GM10248 (cell line): ENCODE data around the gene HLA-DQB1.
"Not testable (repeated sequence)": the region's sequence is repeated elsewhere in the genome, so short reads cannot be mapped to it uniquely, and the experiment has no call there.

Source experiments
- CTCF ChIA-PET: fragments of 300-600 bp; sonication (Branson Sonifier 250); formaldehyde crosslinking; extraction: SDS; loops from one replicate; lab custom pipeline; 2021; ENCODE audit warnings: antibody characterized with exemption; lab: Yijun Ruan, JAX
- POLR2A ChIA-PET: fragments of 350-650 bp; sonication (Branson Sonifier 250); formaldehyde crosslinking; extraction: SDS; loops from one replicate; lab custom pipeline; 2020; ENCODE audit warnings: antibody characterized with exemption; lab: Yijun Ruan, JAX
- DNase-seq: peaks from one replicate; pipeline ENCODE4 v3.0.0; 2012; ENCODE audit errors: extremely low spot score
- TF ChIP-seq, protein P1 (sequence below): IDR thresholded peaks from 2 replicates; pipeline ENCODE4 v1.5.1; 2012; ENCODE audit warnings: mild to moderate bottlenecking, low read depth; ENCODE audit errors: extremely low read depth, missing control alignments, control extremely low read depth

The HLA-DQB1 gene

DNA sequence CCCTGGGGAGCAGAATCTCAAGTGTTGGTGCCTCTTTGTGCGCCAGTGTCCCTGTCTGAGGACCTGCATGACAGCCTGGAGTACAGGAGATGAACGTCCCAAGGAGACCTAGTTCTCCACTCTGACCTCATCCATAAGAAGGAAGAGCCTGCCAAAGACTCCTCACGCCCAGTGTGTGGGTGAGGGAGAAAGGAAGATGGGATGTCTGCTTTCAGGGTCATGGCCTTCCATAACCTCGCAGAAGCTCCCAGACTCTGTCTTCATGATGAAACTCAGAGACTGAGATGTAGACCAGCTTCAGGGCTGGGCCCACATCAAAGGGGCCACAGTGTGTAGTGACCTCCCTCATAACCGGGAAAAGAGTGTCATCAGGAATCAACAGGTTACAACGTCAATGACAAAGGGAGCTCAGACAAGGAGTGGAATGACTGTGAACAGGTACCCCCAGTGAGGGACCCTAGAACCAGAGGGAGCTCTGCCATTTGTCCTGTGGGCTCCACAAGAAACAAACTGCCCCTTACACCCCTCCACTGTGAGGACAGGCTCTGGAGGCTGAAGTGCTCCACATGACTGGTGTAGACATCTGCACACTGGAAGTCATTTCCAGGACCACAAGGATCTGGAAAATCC is 8.1 kb downstream of the HLA-DQB1 start:
- TF ChIP-seq, protein P1, sequence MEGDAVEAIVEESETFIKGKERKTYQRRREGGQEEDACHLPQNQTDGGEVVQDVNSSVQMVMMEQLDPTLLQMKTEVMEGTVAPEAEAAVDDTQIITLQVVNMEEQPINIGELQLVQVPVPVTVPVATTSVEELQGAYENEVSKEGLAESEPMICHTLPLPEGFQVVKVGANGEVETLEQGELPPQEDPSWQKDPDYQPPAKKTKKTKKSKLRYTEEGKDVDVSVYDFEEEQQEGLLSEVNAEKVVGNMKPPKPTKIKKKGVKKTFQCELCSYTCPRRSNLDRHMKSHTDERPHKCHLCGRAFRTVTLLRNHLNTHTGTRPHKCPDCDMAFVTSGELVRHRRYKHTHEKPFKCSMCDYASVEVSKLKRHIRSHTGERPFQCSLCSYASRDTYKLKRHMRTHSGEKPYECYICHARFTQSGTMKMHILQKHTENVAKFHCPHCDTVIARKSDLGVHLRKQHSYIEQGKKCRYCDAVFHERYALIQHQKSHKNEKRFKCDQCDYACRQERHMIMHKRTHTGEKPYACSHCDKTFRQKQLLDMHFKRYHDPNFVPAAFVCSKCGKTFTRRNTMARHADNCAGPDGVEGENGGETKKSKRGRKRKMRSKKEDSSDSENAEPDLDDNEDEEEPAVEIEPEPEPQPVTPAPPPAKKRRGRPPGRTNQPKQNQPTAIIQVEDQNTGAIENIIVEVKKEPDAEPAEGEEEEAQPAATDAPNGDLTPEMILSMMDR = no peak
- no peak for DNase-seq
- CTCF ChIA-PET = interaction anchor here (1.1 kb wide), 1 partner anchor 34 kb away, joined by 5 read pairs; no protein-coding TSS in a partner anchor
- POLR2A ChIA-PET = interaction anchor here (0.8 kb wide), 1 partner anchor 42 kb away, joined by 3 read pairs; no protein-coding TSS in a partner anchor

GRCh38 chr6:32657819-32658218 is 8.6 kb downstream of the HLA-DQB1 start:
- CTCF ChIA-PET = interaction anchor here (1.1 kb wide), 1 partner anchor 34 kb away, joined by 5 read pairs; no protein-coding TSS in a partner anchor
- DNase-seq, POLR2A ChIA-PET: not testable (repeated sequence)

- CTCF ChIA-PET, POLR2A ChIA-PET, DNase-seq: not testable (repeated sequence)
Observed at GRCh38 chr6:32657329-32657728, 9.1 kb downstream of the HLA-DQB1 start.

GRCh38 chr6:32655203-32655710 is 11.2 kb downstream of the HLA-DQB1 start:
- DNase-seq = no peak
- TF ChIP-seq, protein P1 = no peak
- ChIA-PET POLR2A (no interaction called here), CTCF (no interaction called here)

GRCh38 chr6:32645047-32645703 is 21.3 kb downstream of the HLA-DQB1 start:
- CTCF ChIA-PET = interaction anchor here (1.0 kb wide), 1 partner anchor 226 kb away, joined by 3 read pairs; no protein-coding TSS in a partner anchor
- TF ChIP-seq, protein P1 = no peak
- POLR2A ChIA-PET = no interaction called here
- no peak for DNase-seq

- TF ChIP-seq, protein P1 = no peak
- ChIA-PET CTCF (interaction anchor here (1.1 kb wide), 1 partner anchor 57 kb away, joined by 5 read pairs; no protein-coding TSS in a partner anchor), POLR2A (interaction anchor here (0.7 to 1.0 kb wide), 2 partner anchors 8 to 56 kb away, joined by 3 read pairs; no protein-coding TSS in a partner anchor)
- no peak for DNase-seq
Observed at GRCh38 chr6:32643904-32644303, 22.6 kb downstream of the HLA-DQB1 start.

- TF ChIP-seq, protein P1 = no peak
- POLR2A ChIA-PET = interaction anchor here (0.5 kb wide), 1 partner anchor 222 kb away, joined by 3 read pairs; no protein-coding TSS in a partner anchor
- CTCF ChIA-PET = no interaction called here
- DNase-seq = no peak
Observed at GRCh38 chr6:32642720-32643106, 23.7 kb downstream of the HLA-DQB1 start.

- POLR2A ChIA-PET = interaction anchor here (0.6 to 1.2 kb wide), 2 partner anchors 104 to 195 kb away, joined by 3 read pairs; no protein-coding TSS in a partner anchor
- DNase-seq, CTCF ChIA-PET: not testable (repeated sequence)
Observed at GRCh38 chr6:32641785-32642719, 24.4 kb downstream of the HLA-DQB1 start.
